ENCODE data around the gene MAF.

DNA sequence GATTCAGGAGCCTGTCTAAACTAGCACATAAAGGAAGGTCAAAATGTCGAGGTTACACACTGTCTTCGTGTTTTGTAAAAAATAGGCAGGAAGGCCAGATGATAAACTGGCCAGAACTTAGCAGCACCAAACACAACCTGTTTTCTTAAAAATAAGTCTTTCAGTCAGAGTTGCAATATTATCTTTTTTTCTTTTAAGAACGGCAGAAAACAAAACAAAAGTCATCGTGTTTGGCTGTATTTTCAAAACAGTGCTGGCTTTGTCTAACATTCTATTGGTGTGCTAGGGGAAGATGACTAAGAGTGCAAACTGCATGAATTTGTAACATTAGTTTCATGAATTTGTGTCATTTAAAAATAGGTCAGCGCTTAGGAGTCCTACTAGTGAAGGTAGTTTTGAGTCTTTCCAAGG is 5.3 kb downstream of the MAF start:
- TF ChIP-seq, protein P1, sequence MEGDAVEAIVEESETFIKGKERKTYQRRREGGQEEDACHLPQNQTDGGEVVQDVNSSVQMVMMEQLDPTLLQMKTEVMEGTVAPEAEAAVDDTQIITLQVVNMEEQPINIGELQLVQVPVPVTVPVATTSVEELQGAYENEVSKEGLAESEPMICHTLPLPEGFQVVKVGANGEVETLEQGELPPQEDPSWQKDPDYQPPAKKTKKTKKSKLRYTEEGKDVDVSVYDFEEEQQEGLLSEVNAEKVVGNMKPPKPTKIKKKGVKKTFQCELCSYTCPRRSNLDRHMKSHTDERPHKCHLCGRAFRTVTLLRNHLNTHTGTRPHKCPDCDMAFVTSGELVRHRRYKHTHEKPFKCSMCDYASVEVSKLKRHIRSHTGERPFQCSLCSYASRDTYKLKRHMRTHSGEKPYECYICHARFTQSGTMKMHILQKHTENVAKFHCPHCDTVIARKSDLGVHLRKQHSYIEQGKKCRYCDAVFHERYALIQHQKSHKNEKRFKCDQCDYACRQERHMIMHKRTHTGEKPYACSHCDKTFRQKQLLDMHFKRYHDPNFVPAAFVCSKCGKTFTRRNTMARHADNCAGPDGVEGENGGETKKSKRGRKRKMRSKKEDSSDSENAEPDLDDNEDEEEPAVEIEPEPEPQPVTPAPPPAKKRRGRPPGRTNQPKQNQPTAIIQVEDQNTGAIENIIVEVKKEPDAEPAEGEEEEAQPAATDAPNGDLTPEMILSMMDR (conservative IDR thresholded peaks at IDR 0.05; ENCODE audit: low read depth, low read length): no peak
- TF ChIP-seq RAD21 (IDR thresholded peaks at IDR 0.05; ENCODE audit: low read length): no peak

Measured in IMR-90 (cell line).